Upper lobe of left lung (tissue), 6 donors: Measurements from ENCODE around the gene CTTNBP2. TPM values are rescaled to one million over a fixed set of nuclear protein-coding genes. Genes with fewer than 3 reads are reported as not detected.

Experiments
- ATAC-seq, 2 donors: fragments of 200-7000 bp; cut with Tn5 transposase; one replicate each; pipeline ENCODE4 v1.9.1; 2022; ENCODE audit warnings: mild to moderate bottlenecking in 2 of 2, moderate library complexity in 2 of 2; ENCODE audit not compliant: low FRiP score in 2 of 2
- DNase-seq, 2 donors: peaks; one replicate each; pipeline ENCODE4 v3.0.0-alpha.2; 2019 to 2020
- H3K27ac ChIP-seq, 4 donors: fragments of 200-600 bp; sonication (generic); one replicate each; pipeline ENCODE4 v1.5.1; 2016 to 2019
- H3K27me3 ChIP-seq, 4 donors: fragments of 200-600 bp; sonication (generic); one replicate each; pipeline ENCODE4 v1.5.1; 2017 to 2019
- H3K36me3 ChIP-seq, 4 donors: fragments of 200-600 bp; sonication (generic); one replicate each; pipeline ENCODE4 v1.5.1; 2016 to 2019
- H3K4me1 ChIP-seq, 4 donors: fragments of 200-600 bp; sonication (generic); one replicate each; pipeline ENCODE4 v1.5.1; 2018 to 2019
- H3K4me3 ChIP-seq, 4 donors: fragments of 200-600 bp; sonication (generic); one replicate each; pipeline ENCODE4 v1.5.1; 2017 to 2019; ENCODE audit warnings: mild to moderate bottlenecking in 2 of 4, moderate library complexity in 1 of 4
- H3K9me3 ChIP-seq, 4 donors: fragments of 200-600 bp; sonication (generic); one replicate each; pipeline ENCODE4 v1.5.1; 2018 to 2019
- EP300 ChIP-seq, 4 donors: sonication (generic); formaldehyde crosslinking; IDR thresholded peaks; one replicate each; pipeline ENCODE4 v1.5.1; 2017; ENCODE audit warnings: antibody characterized with exemption in 4 of 4, control low read depth in 2 of 4
- POLR2A ChIP-seq, 4 donors: fragments of 450-650 bp; IDR thresholded peaks; one replicate each; pipeline ENCODE4 v1.5.1; 2016 to 2017; ENCODE audit warnings: antibody characterized with exemption in 4 of 4, mild to moderate bottlenecking in 2 of 4
- POLR2AphosphoS5 ChIP-seq, 2 donors: sonication (generic); formaldehyde crosslinking; IDR thresholded peaks; one replicate each; pipeline ENCODE4 v1.5.1; 2017; ENCODE audit warnings: antibody characterized with exemption in 2 of 2
- WGBS, 2 donors: methylation state at CpG; one replicate each; pipeline ENCODE4 v1.1.5; 2017 to 2018; 5-methylcytosine and 5-hydroxymethylcytosine counted together
- total RNA-seq, 6 donors: library from RNA; depleted of rRNA in 4 of 6; stranded (reverse); fragments of >200 nt in 4 of 6; gene quantifications; one replicate each; pipeline versions ENCODE4 v1.1.0 to v1.2.1, GENCODE V29; 2016 to 2021
- TF ChIP-seq, protein P1 (sequence below), 6 experiments: fragments of 450-650 bp in 4 of 6; fragments of 200-600 bp in 2 of 6; sonication (generic) in 2 of 6; IDR thresholded peaks; one replicate each; pipeline ENCODE4 v1.5.1; 2016 to 2019; ENCODE audit warnings: antibody characterized with exemption in 6 of 6
- donor health status: DM: no; HTN: no; CAD: no; lungs with moderate emphysema.
- donor health status: DM: no; HTN: yes; CAD: no; lungs with severe emphysema.

Gene CTTNBP2
- total RNA-seq, 6 donors from 2014 or later, result 3.3 to 7.0 (median 5.1) TPM

DNA sequence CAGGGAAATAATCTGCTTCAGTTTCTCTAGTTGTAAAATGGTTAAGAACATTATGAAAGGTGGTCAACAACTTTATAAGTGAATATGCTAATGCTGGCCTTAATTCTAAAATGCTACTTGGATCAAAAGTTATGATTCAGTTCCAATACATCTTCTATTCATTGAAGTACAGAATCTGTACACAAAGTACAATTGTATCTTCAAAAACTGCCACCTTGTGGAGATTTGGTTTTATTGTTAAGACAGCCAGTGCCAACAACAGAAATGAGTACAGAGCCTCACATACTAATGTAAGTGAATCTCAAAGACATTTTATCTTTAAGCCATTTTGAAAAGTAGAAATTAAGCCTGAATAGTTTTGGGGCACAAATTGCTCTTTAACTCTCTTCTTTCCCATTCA is 199.4 kb downstream of the CTTNBP2 start:
- ATAC-seq, result peak; percentile 51 to 55
- H3K36me3 ChIP-seq, result no peaks in the 10 kb centered on the region
- peak overlapping the region in 3 of 4 donors; percentile 37 to 84 (median 69) for H3K27ac ChIP-seq
- H3K4me3 ChIP-seq, result peak overlapping the region in 1 of 4 donors; percentile 26
- DNase-seq, result no peak
- no peaks in the 10 kb centered on the region for H3K9me3 ChIP-seq
- H3K27me3 ChIP-seq, result no peaks in the 10 kb centered on the region
- H3K4me1 ChIP-seq, result peaks cover 0 to 8% (median 2%) of the 10 kb centered on the region in 4 donors
- TF ChIP-seq POLR2A (IDR thresholded peaks at IDR 0.05), result no peak
- TF ChIP-seq, protein P1, sequence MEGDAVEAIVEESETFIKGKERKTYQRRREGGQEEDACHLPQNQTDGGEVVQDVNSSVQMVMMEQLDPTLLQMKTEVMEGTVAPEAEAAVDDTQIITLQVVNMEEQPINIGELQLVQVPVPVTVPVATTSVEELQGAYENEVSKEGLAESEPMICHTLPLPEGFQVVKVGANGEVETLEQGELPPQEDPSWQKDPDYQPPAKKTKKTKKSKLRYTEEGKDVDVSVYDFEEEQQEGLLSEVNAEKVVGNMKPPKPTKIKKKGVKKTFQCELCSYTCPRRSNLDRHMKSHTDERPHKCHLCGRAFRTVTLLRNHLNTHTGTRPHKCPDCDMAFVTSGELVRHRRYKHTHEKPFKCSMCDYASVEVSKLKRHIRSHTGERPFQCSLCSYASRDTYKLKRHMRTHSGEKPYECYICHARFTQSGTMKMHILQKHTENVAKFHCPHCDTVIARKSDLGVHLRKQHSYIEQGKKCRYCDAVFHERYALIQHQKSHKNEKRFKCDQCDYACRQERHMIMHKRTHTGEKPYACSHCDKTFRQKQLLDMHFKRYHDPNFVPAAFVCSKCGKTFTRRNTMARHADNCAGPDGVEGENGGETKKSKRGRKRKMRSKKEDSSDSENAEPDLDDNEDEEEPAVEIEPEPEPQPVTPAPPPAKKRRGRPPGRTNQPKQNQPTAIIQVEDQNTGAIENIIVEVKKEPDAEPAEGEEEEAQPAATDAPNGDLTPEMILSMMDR (IDR thresholded peaks at IDR 0.05), result peak in 3 of 6 experiments; percentile 36 to 45 (median 41)

GRCh38 chr7:117673367-117673766 is 199.9 kb downstream of the CTTNBP2 start:
- H3K4me1 ChIP-seq, result peaks cover 0 to 8% (median 2%) of the 10 kb centered on the region in 4 donors
- 56 to 77% methylated on average over 12 to 14 of the region's 14 CpGs for WGBS, 2 donors
- peak overlapping the region in 3 of 4 donors; percentile 37 to 84 (median 69) for H3K27ac ChIP-seq
- peak; percentile 72 to 89 for ATAC-seq
- H3K4me3 ChIP-seq, result peak overlapping the region in 1 of 4 donors; percentile 26
- DNase-seq, result peak; percentile 73 to 84
- H3K27me3 ChIP-seq, result no peaks in the 10 kb centered on the region
- no peaks in the 10 kb centered on the region for H3K9me3 ChIP-seq
- no peak for TF ChIP-seq POLR2AphosphoS5 (IDR thresholded peaks at IDR 0.05)
- TF ChIP-seq, protein P1 (IDR thresholded peaks at IDR 0.05), result no peak
- TF ChIP-seq POLR2A (IDR thresholded peaks at IDR 0.05), result peak in 1 of 4 donors; percentile 73
- H3K36me3 ChIP-seq, result no peaks in the 10 kb centered on the region

DNA sequence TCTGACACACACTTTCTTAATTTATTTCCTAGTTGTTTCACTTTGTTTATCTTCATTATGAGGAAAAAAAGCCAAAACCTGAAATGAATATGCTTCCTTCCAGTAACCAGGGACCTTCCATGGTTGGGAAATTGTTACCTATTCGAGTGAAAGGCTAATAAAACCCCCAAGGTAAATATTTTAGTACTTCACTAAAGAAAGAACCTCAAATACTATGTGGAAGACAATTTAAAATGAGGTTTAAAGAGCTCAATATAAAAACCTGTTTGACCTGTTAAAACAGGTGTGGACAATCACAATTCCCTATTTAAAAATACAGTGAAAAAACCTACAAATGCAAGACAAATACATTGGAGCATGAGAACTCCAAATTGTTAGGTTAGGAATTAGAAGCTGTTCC is 200.8 kb downstream of the CTTNBP2 start:
- TF ChIP-seq POLR2A (IDR thresholded peaks at IDR 0.05), result no peak
- TF ChIP-seq EP300 (IDR thresholded peaks at IDR 0.05), result peak in 1 of 4 donors; percentile 76
- WGBS, 2 donors, result 46 to 51% methylated on average over 1 of the region's 1 CpG
- DNase-seq (no peak), ATAC-seq (peak in 1 of 2 donors; percentile 27)
- H3K27me3 ChIP-seq, result no peaks in the 10 kb centered on the region
- H3K9me3 ChIP-seq, result no peaks in the 10 kb centered on the region
- H3K27ac ChIP-seq, result peak overlapping the region in 3 of 4 donors; percentile 37 to 84 (median 69)
- peaks cover 0 to 8% (median 2%) of the 10 kb centered on the region in 4 donors for H3K4me1 ChIP-seq
- no peaks in the 10 kb centered on the region for H3K36me3 ChIP-seq
- peak overlapping the region in 1 of 4 donors; percentile 26 for H3K4me3 ChIP-seq

DNA sequence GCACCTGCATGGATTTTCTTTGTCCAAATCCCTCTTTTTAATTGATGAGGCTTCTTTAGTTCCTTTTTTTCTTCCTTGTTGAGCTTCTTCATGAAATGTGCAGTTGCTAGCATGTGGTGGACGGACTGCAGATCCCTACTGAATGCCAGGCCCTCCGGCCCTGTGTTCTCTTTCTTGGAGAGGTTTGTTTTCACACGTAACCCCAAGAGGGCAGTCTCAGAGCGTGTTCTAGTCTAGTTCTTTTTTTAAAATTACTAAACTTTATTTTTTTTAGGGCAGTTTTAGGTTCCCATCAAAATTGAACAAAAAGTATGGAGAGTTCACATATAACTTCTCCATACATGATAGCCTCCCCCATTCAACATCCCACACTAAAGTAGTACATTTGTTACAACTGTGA is 203.4 kb downstream of the CTTNBP2 start:
- H3K27ac ChIP-seq, result peak overlapping the region in 1 of 4 donors; percentile 32
- H3K4me1 ChIP-seq, result peaks cover 0 to 18% (median 4%) of the 10 kb centered on the region in 4 donors
- ATAC-seq (no peak), DNase-seq (peak in 1 of 2 donors; percentile 30)
- no peaks in the 10 kb centered on the region for H3K36me3 ChIP-seq
- no peaks in the 10 kb centered on the region for H3K9me3 ChIP-seq
- 72% methylated on average over 4 of the region's 4 CpGs for WGBS, 2 donors
- no peak overlapping the region for H3K4me3 ChIP-seq
- H3K27me3 ChIP-seq, result no peaks in the 10 kb centered on the region
- TF ChIP-seq POLR2A (IDR thresholded peaks at IDR 0.05) (no peak), EP300 (IDR thresholded peaks at IDR 0.05) (no peak), POLR2AphosphoS5 (IDR thresholded peaks at IDR 0.05) (no peak)
- TF ChIP-seq, protein P1 (IDR thresholded peaks at IDR 0.05), result no peak

DNA sequence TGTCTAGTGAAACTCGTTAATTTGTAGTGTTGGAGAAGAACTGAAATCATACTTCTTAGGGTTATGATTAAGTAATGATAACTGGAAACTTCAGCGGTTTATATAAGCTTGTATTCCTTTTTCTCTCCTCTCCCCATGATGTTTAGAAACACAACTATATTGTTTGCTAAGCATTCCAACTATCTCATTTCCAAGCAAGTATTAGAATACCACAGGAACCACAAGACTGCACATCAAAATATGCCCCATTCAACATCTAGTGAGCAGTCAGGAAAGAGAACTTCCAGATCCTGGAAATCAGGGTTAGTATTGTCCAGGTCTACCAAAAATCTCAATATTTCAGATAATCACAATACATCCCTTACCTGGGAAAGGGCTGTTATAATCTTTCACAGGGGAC is 205.8 kb downstream of the CTTNBP2 start:
- Histone ChIP-seq H3K27me3 (no peaks in the 10 kb centered on the region), H3K36me3 (no peaks in the 10 kb centered on the region), H3K4me1 (peaks cover 0 to 13% (median 0%) of the 10 kb centered on the region in 4 donors), H3K4me3 (no peak overlapping the region), H3K9me3 (no peaks in the 10 kb centered on the region), H3K27ac (peak overlapping the region in 1 of 4 donors; percentile 37)
- no peak for ATAC-seq
- 58 to 74% methylated on average over 2 of the region's 2 CpGs for WGBS, 2 donors
- no peak for TF ChIP-seq EP300 (IDR thresholded peaks at IDR 0.05)
- TF ChIP-seq POLR2AphosphoS5 (IDR thresholded peaks at IDR 0.05), result no peak
- TF ChIP-seq, protein P1 (IDR thresholded peaks at IDR 0.05), result no peak
- TF ChIP-seq POLR2A (IDR thresholded peaks at IDR 0.05), result no peak
- no peak for DNase-seq
